ENCODE data around the gene TBL1XR1. TPM values are rescaled to one million over a fixed set of nuclear protein-coding genes. Genes with fewer than 3 reads are reported as not detected.

The TBL1XR1 gene
- total and polyA plus RNA-seq, 2 of the 13 experiments (the other 11 are each of a cell fraction or from before 2014, with no cell fraction given), result 57.7 to 62.5 TPM

DNA sequence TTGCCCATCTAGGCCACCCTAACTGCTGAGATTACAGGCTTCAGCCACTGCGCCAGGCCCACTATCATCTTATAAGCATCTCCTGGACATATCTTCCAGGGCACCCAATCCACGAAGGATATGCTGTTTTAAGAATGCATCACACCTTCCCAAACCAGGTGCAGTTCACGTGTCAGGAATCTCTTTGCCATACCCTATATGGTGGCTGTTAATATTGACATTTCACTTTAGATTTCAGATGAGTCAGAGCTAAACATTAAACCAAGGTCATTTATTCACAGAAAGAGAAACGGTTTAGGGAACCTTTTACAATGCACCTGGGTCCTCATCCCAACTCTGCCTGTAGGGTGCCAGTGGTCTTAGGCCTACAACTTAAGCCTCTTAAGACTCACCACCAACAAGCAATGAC lies 85.7 kb downstream of the TBL1XR1 start (continued):
- TF ChIP-seq, protein P1, sequence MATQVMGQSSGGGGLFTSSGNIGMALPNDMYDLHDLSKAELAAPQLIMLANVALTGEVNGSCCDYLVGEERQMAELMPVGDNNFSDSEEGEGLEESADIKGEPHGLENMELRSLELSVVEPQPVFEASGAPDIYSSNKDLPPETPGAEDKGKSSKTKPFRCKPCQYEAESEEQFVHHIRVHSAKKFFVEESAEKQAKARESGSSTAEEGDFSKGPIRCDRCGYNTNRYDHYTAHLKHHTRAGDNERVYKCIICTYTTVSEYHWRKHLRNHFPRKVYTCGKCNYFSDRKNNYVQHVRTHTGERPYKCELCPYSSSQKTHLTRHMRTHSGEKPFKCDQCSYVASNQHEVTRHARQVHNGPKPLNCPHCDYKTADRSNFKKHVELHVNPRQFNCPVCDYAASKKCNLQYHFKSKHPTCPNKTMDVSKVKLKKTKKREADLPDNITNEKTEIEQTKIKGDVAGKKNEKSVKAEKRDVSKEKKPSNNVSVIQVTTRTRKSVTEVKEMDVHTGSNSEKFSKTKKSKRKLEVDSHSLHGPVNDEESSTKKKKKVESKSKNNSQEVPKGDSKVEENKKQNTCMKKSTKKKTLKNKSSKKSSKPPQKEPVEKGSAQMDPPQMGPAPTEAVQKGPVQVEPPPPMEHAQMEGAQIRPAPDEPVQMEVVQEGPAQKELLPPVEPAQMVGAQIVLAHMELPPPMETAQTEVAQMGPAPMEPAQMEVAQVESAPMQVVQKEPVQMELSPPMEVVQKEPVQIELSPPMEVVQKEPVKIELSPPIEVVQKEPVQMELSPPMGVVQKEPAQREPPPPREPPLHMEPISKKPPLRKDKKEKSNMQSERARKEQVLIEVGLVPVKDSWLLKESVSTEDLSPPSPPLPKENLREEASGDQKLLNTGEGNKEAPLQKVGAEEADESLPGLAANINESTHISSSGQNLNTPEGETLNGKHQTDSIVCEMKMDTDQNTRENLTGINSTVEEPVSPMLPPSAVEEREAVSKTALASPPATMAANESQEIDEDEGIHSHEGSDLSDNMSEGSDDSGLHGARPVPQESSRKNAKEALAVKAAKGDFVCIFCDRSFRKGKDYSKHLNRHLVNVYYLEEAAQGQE (IDR thresholded peaks at IDR 0.05; ENCODE audit: borderline replicate concordance in 1 of 2, low read depth in 1 of 2, low read length in 2 of 2), result no peak
- TF ChIP-seq SOX6 (IDR thresholded peaks at IDR 0.05) (no peak), SOX6 (CRISPR knock-in tag; IDR thresholded peaks at IDR 0.05) (peak; percentile 69), ZNF17 (CRISPR knock-in tag; IDR thresholded peaks at IDR 0.05) (no peak), SALL2 (CRISPR knock-in tag; IDR thresholded peaks at IDR 0.05) (no peak)
- TF ChIP-seq, protein P2, sequence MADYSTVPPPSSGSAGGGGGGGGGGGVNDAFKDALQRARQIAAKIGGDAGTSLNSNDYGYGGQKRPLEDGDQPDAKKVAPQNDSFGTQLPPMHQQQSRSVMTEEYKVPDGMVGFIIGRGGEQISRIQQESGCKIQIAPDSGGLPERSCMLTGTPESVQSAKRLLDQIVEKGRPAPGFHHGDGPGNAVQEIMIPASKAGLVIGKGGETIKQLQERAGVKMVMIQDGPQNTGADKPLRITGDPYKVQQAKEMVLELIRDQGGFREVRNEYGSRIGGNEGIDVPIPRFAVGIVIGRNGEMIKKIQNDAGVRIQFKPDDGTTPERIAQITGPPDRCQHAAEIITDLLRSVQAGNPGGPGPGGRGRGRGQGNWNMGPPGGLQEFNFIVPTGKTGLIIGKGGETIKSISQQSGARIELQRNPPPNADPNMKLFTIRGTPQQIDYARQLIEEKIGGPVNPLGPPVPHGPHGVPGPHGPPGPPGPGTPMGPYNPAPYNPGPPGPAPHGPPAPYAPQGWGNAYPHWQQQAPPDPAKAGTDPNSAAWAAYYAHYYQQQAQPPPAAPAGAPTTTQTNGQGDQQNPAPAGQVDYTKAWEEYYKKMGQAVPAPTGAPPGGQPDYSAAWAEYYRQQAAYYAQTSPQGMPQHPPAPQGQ (CRISPR knock-in tag; IDR thresholded peaks at IDR 0.05; ENCODE audit: borderline replicate concordance), result no peak
- TF ChIP-seq, protein P3, sequence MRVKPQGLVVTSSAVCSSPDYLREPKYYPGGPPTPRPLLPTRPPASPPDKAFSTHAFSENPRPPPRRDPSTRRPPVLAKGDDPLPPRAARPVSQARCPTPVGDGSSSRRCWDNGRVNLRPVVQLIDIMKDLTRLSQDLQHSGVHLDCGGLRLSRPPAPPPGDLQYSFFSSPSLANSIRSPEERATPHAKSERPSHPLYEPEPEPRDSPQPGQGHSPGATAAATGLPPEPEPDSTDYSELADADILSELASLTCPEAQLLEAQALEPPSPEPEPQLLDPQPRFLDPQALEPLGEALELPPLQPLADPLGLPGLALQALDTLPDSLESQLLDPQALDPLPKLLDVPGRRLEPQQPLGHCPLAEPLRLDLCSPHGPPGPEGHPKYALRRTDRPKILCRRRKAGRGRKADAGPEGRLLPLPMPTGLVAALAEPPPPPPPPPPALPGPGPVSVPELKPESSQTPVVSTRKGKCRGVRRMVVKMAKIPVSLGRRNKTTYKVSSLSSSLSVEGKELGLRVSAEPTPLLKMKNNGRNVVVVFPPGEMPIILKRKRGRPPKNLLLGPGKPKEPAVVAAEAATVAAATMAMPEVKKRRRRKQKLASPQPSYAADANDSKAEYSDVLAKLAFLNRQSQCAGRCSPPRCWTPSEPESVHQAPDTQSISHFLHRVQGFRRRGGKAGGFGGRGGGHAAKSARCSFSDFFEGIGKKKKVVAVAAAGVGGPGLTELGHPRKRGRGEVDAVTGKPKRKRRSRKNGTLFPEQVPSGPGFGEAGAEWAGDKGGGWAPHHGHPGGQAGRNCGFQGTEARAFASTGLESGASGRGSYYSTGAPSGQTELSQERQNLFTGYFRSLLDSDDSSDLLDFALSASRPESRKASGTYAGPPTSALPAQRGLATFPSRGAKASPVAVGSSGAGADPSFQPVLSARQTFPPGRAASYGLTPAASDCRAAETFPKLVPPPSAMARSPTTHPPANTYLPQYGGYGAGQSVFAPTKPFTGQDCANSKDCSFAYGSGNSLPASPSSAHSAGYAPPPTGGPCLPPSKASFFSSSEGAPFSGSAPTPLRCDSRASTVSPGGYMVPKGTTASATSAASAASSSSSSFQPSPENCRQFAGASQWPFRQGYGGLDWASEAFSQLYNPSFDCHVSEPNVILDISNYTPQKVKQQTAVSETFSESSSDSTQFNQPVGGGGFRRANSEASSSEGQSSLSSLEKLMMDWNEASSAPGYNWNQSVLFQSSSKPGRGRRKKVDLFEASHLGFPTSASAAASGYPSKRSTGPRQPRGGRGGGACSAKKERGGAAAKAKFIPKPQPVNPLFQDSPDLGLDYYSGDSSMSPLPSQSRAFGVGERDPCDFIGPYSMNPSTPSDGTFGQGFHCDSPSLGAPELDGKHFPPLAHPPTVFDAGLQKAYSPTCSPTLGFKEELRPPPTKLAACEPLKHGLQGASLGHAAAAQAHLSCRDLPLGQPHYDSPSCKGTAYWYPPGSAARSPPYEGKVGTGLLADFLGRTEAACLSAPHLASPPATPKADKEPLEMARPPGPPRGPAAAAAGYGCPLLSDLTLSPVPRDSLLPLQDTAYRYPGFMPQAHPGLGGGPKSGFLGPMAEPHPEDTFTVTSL (CRISPR knock-in tag; IDR thresholded peaks at IDR 0.05; ENCODE audit: borderline replicate concordance), result peak; percentile 44; the same call in 1 of the 2 replicates
